AG09319 (cell line): ENCODE measurements around the gene ETFBKMT.
"Not testable (repeated sequence)": the region's sequence is repeated elsewhere in the genome, so short reads cannot be mapped to it uniquely, and the experiment has no call there.

Source experiments
- DNase-seq: peaks from one replicate; pipeline ENCODE4 v3.0.0-alpha.2; 2010; ENCODE audit warnings: low read depth; ENCODE audit errors: extremely low read depth
- CTCF ChIP-seq: IDR thresholded peaks from 2 replicates; pipeline ENCODE4 v1.5.1; 2011; ENCODE audit warnings: low read depth, mild to moderate bottlenecking, inconsistent platforms, low read length, moderate library complexity

ETFBKMT gene

GRCh38 chr12:31712877-31713276 is 53.4 kb downstream of the ETFBKMT start:
- no peak for DNase-seq
- no peak for TF ChIP-seq CTCF

- no peak for TF ChIP-seq CTCF
- DNase-seq: no peak
These were observed 55.2 kb downstream of the ETFBKMT start for GRCh38 chr12:31714406-31715271.

- DNase-seq: no peak
- no peak for TF ChIP-seq CTCF
These were observed 55.9 kb downstream of the ETFBKMT start for GRCh38 chr12:31715283-31715825.

- not testable (repeated sequence) for DNase-seq
These were observed 57.5 kb downstream of the ETFBKMT start for GRCh38 chr12:31716998-31717397.

- not testable (repeated sequence) for DNase-seq
These were observed 59.2 kb downstream of the ETFBKMT start for GRCh38 chr12:31718542-31719198.

GRCh38 chr12:31722580-31722979 is 63.1 kb downstream of the ETFBKMT start:
- DNase-seq: no peak
- TF ChIP-seq CTCF: no peak
